ENCODE data around the gene ORM2.
"Not testable (repeated sequence)": the region's sequence is repeated elsewhere in the genome, so short reads cannot be mapped to it uniquely, and the experiment has no call there.

Gene ORM2

DNA sequence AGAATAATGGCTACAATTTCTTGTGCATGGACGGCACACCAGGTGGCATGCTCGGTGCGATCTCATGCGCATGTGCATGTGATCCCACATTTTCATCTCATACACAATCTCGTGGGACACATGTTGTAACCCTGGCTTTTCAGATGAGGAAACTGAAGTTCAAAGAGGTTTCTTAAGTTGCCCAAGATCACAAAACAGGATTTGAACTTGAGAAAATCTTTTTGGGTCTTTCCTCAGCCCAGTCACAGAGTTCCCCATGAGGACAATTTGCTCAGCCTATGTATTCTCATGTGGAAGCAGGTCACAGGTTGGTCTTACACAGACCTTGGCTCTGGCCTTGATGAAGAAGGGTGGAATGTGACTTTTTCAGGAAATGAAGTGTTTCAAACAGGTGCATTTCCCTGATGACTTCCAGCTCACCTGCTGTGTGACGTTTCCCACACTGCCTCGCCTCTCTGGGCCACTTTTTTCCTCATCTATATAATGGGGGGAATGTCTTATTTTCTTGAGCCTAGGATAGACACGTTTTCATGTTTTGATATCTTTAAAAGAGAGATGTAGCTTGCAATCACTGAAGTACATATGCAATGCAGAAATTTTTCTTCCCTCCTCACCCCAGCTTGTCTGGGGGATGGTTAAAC is 13.8 kb upstream of the ORM2 start:
- no peak for DNase-seq

GRCh38 chr9:114316605-114317230 is 13.0 kb upstream of the ORM2 start:
- DNase-seq = no peak

- DNase-seq = no peak
Observed at GRCh38 chr9:114317665-114318357, 11.9 kb upstream of the ORM2 start.

- no peak for DNase-seq
Observed at GRCh38 chr9:114318416-114318815, 11.3 kb upstream of the ORM2 start.

GRCh38 chr9:114319147-114319546 is 10.5 kb upstream of the ORM2 start:
- peak; percentile 35 for DNase-seq

- not testable (repeated sequence) for DNase-seq
Observed at GRCh38 chr9:114320710-114321109, 9.0 kb upstream of the ORM2 start.

- no peak for DNase-seq
Observed at GRCh38 chr9:114321759-114322158, 7.9 kb upstream of the ORM2 start.

DNA sequence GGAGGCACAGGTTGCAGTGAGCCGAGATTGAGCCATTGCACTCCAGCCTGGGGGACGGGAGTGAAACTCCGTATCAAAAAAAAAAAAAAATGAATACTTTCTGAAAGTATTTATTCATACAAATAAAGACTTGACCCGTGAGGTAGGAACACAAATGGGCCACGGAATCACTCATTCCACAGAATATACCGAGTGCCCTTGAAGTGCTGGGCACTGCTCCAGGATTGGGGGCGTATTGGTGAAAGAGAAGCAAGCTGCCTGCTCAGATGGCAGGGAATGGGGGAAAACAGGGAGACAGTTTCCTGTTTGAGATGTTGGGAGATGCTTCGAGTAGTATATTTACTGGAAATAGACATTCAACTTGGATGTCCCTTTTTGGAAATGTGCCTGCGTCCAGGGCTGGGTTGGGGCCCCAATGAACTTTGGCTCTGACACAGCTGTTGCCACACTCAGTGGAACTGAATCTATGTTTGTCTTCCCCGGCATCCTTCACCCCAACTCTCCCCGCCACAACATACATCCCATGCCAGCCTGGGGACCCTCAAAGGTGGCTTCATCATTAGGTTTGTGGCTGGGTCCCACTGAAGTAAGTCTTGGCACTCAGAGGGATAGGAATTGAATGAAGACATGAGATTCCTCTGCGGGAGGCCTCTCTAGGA is 7.4 kb upstream of the ORM2 start:
- DNase-seq = not testable (repeated sequence)

DNA sequence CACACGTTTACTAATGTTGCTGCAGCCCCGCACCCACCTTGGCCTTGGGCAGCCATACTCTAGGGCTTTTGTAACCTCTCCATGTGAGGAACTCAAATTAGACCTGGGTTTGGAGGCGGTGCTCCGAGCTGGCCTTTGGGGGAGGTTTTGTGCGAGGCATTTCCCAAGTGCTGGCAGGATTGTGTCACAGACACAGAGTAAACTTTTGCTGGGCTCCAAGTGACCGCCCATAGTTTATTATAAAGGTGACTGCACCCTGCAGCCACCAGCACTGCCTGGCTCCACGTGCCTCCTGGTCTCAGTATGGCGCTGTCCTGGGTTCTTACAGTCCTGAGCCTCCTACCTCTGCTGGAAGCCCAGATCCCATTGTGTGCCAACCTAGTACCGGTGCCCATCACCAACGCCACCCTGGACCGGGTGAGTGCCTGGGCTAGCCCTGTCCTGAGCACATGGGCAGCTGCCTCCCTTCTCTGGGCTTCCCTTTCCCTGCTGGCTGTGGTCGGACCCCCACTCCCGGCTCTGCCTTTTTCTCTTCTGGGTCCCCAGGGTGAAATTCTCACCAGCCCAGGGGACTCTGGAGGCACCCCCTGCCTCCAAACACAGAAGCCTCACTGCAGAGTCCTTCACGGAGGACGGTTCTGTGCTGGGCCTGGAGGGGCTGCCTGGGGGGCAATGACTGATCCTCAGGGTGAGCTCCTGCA is 6.7 kb upstream of the ORM2 start, which contains the start of gene ORM1:
ORM1 (plus strand) TSS at position 268 of the 701 bp plus-strand sequence; CDS start at position 304, 36 bp downstream.
- not testable (repeated sequence) for DNase-seq

GRCh38 chr9:114323849-114324248 is 5.8 kb upstream of the ORM2 start:
- not testable (repeated sequence) for DNase-seq

GRCh38 chr9:114324492-114324891 is 5.2 kb upstream of the ORM2 start:
- no peak for DNase-seq

GRCh38 chr9:114324965-114325364 is 4.7 kb upstream of the ORM2 start:
- not testable (repeated sequence) for DNase-seq

DNA sequence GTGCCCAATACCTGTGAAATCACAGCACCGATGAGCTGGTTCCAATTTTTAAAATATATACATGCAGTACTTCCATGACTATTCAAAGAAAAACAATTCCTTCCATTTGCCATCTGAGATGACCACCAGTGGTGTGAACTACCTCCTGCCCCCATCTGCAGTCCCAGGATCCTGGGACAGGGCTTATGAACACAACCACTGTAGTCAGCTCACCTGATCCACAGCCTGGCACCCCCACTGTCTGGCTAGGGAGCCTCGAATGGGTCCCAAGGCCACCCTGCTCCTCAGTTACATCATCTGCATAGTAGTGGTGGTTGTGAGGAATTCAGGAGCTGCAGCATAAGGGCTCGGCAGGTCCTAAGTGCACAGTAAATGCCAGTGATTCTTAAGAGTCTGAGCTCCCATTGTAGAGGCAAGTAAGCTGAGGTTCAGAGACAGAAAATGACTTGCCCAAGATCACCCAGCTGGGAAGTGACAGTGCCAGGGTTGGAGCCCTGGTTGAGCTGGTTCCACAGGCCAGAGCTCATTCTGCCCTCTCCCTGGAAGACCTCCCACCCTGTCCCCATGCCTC is 3.9 kb upstream of the ORM2 start:
- DNase-seq = not testable (repeated sequence)

DNA sequence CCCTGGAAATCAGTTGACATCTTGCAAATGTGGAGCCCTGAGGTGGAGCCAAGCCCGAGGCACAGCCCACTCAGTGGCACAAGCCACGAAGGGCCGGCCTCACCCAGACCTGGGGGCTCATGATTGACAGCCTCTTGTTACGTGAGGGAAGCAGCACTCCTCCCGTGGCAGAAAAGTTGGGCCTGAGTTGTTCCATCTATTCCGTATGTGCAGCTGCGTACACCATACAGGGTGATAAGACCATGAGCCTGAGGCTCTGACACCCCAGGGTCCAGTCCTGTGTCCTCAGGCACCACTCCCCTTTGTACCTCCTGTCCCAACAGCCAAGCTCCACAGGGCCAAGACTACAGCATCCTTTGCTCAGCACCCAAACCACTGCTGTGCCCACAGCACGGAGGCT is 1.9 kb upstream of the ORM2 start:
- no peak for DNase-seq

- DNase-seq = not testable (repeated sequence)
Observed at GRCh38 chr9:114328357-114328820, 1.3 kb upstream of the ORM2 start.

DNA sequence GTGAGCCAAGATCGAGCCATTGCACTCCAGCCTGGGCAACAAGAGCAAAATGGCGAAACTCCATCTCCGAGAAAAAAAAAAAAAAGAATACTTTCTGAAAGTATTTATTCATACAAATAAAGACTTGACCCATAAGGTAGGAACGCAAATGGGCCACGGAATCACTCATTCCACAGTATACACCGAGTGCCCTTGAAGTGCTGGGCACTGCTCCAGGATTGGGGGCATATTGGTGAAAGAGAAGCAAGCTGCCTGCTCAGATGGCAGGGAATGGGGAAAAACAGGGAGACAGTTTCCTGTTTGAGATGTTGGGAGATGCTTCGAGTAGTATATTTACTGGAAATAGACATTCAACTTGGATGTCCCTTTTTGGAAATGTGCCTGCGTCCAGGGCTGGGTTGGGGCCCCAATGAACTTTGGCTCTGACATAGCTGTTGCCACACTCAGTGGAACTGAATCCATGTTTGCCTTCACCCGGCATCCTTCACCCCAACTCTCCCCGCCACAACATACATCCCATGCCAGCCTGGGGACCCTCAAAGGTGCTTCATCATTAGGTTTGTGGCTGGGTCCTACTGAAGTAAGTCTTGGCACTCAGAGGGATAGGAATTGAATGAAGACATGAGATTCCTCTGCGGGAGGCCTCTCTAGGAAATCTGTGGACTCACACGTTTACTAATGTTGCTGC is 588 bp upstream of the ORM2 start:
- DNase-seq = not testable (repeated sequence)

GRCh38 chr9:114330636-114331035 is 967 bp downstream of the ORM2 start:
- DNase-seq = no peak

GRCh38 chr9:114331229-114332195 is 1.8 kb downstream of the ORM2 start:
- DNase-seq = not testable (repeated sequence)

- not testable (repeated sequence) for DNase-seq
Observed at GRCh38 chr9:114332474-114333040, 2.9 kb downstream of the ORM2 start.

GRCh38 chr9:114333718-114334117 is 4.0 kb downstream of the ORM2 start:
- not testable (repeated sequence) for DNase-seq

Data from NCI-H510A treated with DMSO at 0.1 percent for 48 hours (cell line).